LNCaP clone FGC (cell line): ENCODE results near the gene FMO4.

Source experiments
- DNase-seq: peaks from one replicate; pipeline ENCODE4 v3.0.0-alpha.2; 2011; ENCODE audit warnings: low read depth
- H3K4me3 ChIP-seq: 2 replicates; pipeline ENCODE4 v1.5.1; 2011; ENCODE audit warnings: mild to moderate bottlenecking, low read depth, low read length, control low read depth
- TF ChIP-seq, protein P1 (sequence below): IDR thresholded peaks from 2 replicates; pipeline ENCODE4 v1.5.1; 2012; ENCODE audit warnings: mild to moderate bottlenecking; ENCODE audit not compliant: control insufficient read depth, insufficient read depth; ENCODE audit errors: extremely low read depth

Gene FMO4

DNA sequence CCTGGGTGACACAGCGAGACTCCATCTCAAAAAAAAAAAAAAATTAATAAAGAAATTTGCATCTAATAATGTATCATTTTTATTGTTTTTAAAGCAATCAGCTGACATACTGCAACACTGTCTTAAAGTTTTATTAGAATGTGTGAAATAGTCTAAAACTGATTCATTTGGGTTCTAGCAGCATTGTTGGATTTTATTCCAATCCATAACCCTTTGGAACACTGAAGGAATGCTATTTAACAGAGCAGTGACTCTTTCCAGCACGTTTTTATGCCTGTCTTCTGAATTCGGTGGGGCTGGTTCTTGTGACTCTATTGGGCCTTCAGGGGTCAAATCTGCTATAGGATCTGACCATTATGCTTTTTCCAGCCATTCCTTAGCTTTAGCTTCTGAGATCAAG, 18.2 kb upstream of the FMO4 start:
- TF ChIP-seq, protein P1, sequence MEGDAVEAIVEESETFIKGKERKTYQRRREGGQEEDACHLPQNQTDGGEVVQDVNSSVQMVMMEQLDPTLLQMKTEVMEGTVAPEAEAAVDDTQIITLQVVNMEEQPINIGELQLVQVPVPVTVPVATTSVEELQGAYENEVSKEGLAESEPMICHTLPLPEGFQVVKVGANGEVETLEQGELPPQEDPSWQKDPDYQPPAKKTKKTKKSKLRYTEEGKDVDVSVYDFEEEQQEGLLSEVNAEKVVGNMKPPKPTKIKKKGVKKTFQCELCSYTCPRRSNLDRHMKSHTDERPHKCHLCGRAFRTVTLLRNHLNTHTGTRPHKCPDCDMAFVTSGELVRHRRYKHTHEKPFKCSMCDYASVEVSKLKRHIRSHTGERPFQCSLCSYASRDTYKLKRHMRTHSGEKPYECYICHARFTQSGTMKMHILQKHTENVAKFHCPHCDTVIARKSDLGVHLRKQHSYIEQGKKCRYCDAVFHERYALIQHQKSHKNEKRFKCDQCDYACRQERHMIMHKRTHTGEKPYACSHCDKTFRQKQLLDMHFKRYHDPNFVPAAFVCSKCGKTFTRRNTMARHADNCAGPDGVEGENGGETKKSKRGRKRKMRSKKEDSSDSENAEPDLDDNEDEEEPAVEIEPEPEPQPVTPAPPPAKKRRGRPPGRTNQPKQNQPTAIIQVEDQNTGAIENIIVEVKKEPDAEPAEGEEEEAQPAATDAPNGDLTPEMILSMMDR: no peak
- no peak overlapping the region for H3K4me3 ChIP-seq
- no peak for DNase-seq

DNA sequence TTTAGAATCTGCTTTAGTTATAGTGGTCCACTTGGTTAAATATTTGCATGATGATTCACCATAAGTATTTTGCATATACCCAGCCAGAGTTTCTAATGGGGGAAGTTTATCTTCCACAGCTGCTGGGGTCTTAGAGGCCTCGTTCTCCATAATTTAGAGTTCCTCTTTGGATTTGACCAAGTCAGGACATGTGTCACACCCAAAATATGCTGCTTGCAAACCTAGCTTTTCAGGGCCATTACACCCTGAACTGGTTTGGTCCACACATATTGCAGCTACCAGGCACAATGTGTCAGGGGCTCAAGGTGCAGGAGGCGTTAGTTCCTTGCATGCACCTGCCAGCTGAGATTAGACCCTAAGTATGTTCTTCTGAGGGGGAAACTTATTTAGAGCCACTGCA, 17.1 kb upstream of the FMO4 start:
- H3K4me3 ChIP-seq: no peak overlapping the region
- no peak for DNase-seq
- TF ChIP-seq, protein P1: no peak

DNA sequence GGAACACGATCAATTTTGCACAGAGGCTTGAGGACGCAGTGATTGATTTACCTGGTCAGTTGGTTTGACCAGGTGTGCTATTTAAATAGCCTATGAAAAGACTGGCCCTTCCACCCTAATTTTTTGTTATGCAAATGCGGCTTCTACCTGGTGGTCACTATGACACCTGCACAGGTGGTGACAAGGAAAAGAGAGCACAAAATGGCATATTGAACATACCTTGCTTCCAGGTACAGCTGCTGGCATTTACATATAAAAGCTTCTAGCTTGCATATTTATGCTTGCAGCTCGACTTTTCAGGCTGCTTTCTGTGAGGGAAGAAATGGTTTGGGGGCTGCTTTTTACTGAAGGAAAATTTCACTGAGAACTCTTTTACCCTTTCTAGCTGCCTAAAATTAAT, 15.3 kb upstream of the FMO4 start:
- TF ChIP-seq, protein P1: no peak
- no peak overlapping the region for H3K4me3 ChIP-seq
- DNase-seq: no peak

DNA sequence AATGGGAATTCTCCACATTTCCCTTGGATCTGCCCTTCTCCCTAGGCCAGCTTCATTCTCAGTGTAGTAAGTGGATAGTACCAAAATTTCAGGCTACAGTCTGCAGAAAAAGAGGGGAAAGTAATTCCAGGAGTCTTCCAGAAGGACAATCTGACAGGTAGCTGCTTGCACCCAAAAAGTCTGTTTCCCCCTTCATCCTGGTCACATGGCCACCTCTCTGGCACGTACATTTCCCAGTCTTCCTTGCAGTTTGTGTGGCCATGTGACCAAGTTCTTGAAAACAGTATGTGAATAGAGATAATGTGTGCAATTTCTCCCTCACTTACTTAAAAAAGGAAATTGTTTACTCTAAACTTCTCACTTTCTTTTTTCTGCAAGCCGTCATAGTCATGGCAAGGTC, 14.6 kb upstream of the FMO4 start:
- DNase-seq: no peak
- TF ChIP-seq, protein P1: no peak
- no peak overlapping the region for H3K4me3 ChIP-seq

DNA sequence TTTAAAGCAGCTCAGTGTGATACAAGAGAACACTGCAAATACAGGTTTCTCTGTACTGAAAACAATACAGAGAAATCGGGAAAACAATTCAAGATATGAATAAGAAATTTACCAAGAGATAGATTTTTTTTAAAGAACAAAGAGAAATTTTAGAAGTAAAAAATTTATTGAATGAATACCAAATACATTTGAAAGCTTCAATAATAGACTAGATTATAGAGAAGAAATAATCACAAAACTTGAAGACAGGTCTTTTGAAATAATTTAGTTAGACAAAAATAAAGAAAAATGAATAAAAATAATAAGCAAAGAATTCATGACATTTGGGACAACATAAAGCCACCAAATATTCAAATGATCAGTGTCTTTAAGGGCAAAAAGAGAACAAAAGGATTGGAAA, 13.6 kb upstream of the FMO4 start:
- TF ChIP-seq, protein P1: no peak
- no peak overlapping the region for H3K4me3 ChIP-seq
- DNase-seq: no peak

DNA sequence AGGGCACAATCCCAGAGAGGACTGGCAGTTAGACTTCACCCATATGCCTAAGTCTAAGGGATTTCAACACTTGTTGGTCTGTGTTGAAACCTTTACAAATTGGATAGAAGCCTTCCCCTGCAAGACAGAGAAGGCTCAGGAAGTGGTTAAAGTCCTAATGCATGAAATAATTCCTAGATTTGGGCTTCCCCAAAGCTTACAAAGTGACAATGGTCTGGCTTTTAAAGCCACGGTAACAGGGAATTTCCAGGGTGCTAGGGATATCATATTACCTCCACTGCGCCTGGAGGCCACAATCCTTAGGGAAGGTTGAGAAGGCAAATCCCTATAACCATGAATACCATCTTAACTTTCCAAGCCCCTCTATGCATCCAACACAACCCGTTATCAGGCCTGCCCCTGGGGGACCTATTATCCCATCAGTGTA, 3.3 kb upstream of the FMO4 start:
- TF ChIP-seq, protein P1: no peak
- DNase-seq: no peak
- no peak overlapping the region for H3K4me3 ChIP-seq

DNA sequence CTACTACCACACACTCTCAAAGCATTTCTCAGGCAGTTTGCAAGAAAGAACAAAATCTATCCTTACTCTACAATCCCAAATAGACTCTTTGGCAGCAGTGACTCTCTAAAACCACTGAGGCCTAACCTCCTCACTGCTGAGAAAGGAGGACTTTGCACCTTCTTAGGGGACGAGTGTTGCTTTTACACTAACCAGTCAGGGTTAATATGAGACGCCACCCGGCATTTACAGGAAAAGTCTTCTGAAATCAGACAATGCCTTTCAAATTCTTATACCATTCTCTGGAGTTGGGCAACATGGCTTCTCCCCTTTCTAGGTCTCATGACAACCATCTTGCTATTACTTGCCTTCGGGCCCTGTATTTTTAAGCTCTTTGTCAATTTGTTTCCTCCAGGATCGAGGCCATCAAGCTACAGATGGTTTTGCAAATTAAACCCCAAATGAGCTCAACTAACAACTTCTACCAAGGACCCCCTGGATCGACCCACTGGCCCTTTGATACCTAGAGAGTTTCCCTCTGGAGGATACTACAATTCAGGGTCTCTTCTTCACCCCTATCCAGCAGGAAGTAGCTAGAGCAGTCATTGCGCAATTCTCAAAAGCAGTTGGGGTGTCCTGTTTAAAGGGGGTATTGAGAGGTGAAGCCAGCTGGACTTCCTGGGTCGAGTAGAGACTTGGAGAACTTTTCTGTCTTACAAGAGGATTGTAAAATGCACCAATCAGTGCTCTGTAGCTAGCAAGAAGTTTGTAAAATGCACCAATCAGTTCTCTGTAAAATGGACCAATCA, 2.0 kb upstream of the FMO4 start:
- H3K4me3 ChIP-seq: no peak overlapping the region
- TF ChIP-seq, protein P1: no peak
- no peak for DNase-seq
